RWPE2 (cell line): ENCODE results near the gene DAZL.
A peak's percentile ranks its signal among the peaks of the same experiment; 100 is the strongest.

ENCODE experiments used
- ATAC-seq: fragments of 200-7000 bp; cut with Tn5 transposase; 3 replicates; pipeline ENCODE4 v1.9.1; 2021; ENCODE audit warnings: low read depth
- DNase-seq: peaks from one replicate; pipeline ENCODE4 v3.0.0-alpha.2; 2020; ENCODE audit warnings: low spot score
- H3K27ac ChIP-seq: fragments of 450-650 bp; 2 replicates; pipeline ENCODE4 v1.5.1; 2017; ENCODE audit warnings: mild to moderate bottlenecking; ENCODE audit not compliant: poor library complexity, severe bottlenecking
- H3K27me3 ChIP-seq: fragments of 250-450 bp; sonication (Bioruptor Pico); 2 replicates; pipeline ENCODE4 v1.5.1; 2021; ENCODE audit warnings: mild to moderate bottlenecking, moderate library complexity; ENCODE audit not compliant: insufficient read depth, poor library complexity, severe bottlenecking
- H3K36me3 ChIP-seq: fragments of 250-450 bp; sonication (Bioruptor Pico); 2 replicates; pipeline ENCODE4 v1.5.1; 2020; ENCODE audit warnings: low read depth, mild to moderate bottlenecking, moderate library complexity
- H3K4me1 ChIP-seq: fragments of 250-450 bp; sonication (Bioruptor Pico); 2 replicates; pipeline ENCODE4 v1.5.1; 2021; ENCODE audit warnings: mild to moderate bottlenecking, moderate library complexity; ENCODE audit not compliant: insufficient read depth, poor library complexity, severe bottlenecking
- H3K4me3 ChIP-seq: fragments of 250-450 bp; sonication (Bioruptor Pico); 2 replicates; pipeline ENCODE4 v1.5.1; 2021; ENCODE audit warnings: mild to moderate bottlenecking, moderate library complexity; ENCODE audit not compliant: severe bottlenecking
- H3K9me3 ChIP-seq: fragments of 250-450 bp; sonication (Bioruptor Pico); 2 replicates; pipeline ENCODE4 v1.5.1; 2021; ENCODE audit warnings: mild to moderate bottlenecking, moderate library complexity; ENCODE audit not compliant: severe bottlenecking
- TF ChIP-seq, protein P1 (sequence below): fragments of 450-650 bp; IDR thresholded peaks from one replicate; pipeline ENCODE4 v1.5.1; 2017; ENCODE audit warnings: mild to moderate bottlenecking, moderate library complexity; ENCODE audit not compliant: poor library complexity, severe bottlenecking

Gene DAZL

DNA sequence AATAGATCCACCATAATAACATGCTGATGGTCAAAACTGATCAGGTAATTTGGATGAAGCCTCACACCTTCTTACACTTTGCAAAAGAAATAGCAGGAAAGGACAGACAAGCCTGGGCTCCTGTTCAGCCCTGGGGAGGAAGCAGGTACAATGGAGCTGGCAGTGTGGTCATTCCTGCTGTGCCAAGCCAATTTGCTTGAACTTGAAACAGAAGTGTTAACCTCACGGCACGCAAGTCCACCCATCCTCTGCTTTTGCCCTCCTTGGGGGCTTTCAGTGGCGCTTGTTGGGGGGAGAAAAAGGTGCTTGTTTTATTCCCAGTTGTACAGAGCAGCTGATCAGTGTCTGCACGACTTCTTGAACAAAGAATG lies 54.9 kb downstream of the DAZL start:
- no peak overlapping the region for H3K4me3 ChIP-seq
- H3K36me3 ChIP-seq: no peaks in the 10 kb centered on the region
- DNase-seq (no peak), ATAC-seq (no peak)
- peaks cover 8% of the 10 kb centered on the region for H3K4me1 ChIP-seq
- TF ChIP-seq, protein P1, sequence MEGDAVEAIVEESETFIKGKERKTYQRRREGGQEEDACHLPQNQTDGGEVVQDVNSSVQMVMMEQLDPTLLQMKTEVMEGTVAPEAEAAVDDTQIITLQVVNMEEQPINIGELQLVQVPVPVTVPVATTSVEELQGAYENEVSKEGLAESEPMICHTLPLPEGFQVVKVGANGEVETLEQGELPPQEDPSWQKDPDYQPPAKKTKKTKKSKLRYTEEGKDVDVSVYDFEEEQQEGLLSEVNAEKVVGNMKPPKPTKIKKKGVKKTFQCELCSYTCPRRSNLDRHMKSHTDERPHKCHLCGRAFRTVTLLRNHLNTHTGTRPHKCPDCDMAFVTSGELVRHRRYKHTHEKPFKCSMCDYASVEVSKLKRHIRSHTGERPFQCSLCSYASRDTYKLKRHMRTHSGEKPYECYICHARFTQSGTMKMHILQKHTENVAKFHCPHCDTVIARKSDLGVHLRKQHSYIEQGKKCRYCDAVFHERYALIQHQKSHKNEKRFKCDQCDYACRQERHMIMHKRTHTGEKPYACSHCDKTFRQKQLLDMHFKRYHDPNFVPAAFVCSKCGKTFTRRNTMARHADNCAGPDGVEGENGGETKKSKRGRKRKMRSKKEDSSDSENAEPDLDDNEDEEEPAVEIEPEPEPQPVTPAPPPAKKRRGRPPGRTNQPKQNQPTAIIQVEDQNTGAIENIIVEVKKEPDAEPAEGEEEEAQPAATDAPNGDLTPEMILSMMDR: no peak
- H3K9me3 ChIP-seq: no peaks in the 10 kb centered on the region
- H3K27ac ChIP-seq: no peak overlapping the region
- H3K27me3 ChIP-seq: no peaks in the 10 kb centered on the region

DNA sequence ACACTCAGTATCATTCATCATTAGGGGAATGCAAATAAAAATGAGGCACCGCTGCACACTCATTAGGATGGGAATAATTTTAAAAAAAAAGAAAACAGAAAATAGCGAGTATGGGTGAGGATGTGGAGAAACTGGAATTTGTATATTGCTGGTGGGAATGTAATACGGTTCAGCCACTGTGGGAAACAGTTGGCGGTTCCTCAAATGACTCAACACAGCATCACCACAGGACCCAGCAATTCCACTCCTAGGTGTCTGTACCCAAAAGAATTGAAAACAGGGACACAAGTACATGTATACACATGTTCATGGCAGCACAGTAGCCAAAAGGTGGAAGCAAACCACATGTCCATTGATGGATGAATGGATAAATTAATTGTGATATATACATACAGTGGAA lies 56.5 kb downstream of the DAZL start:
- H3K9me3 ChIP-seq: no peaks in the 10 kb centered on the region
- H3K27me3 ChIP-seq: no peaks in the 10 kb centered on the region
- no peaks in the 10 kb centered on the region for H3K36me3 ChIP-seq
- H3K4me3 ChIP-seq: no peak overlapping the region
- H3K4me1 ChIP-seq: peaks cover 8% of the 10 kb centered on the region
- H3K27ac ChIP-seq: no peak overlapping the region
- ATAC-seq (peak; percentile 65; the same call in 1 of the 3 replicates), DNase-seq (no peak)
- TF ChIP-seq, protein P1: no peak

DNA sequence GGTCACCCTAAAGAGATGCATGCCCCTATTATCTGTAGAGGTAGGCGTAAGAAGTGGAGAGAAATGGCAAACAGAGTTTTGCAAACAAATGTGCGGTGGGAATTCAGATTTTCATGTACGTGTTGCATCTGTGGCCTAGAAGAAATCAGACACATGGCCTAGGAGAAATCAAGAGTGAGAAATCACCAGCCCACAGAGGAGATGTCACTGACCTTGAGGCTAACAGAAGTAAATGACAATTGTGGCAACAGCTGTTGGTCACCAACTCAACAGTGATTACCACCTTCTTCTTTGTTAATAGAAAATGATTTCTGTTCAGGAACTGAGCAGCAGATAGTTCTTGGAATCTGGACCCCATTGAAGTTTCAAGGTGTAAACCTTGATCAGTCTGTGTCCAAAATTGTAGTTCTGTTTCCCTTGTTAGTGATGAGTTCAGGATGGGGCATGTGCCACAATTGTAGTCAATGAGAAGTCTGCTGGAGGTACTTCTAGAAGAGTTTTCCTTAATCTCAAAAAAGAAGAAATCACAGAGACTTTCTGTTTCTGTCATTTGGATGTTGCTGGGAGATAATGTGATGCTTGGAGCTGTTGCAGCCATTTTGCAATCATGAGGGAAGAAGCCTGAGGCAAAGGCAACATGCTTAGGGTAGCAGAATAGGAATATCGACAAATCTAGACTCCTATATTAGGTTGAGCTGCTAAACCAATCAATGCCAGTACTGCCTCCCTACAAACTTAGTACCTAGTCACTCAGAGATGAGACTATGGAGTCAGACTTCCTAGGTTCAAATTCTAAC lies 57.5 kb downstream of the DAZL start:
- no peaks in the 10 kb centered on the region for H3K27me3 ChIP-seq
- ATAC-seq (no peak), DNase-seq (no peak)
- H3K27ac ChIP-seq: no peak overlapping the region
- no peak overlapping the region for H3K4me3 ChIP-seq
- H3K4me1 ChIP-seq: peaks cover 8% of the 10 kb centered on the region
- TF ChIP-seq, protein P1: no peak
- no peaks in the 10 kb centered on the region for H3K9me3 ChIP-seq
- no peaks in the 10 kb centered on the region for H3K36me3 ChIP-seq

DNA sequence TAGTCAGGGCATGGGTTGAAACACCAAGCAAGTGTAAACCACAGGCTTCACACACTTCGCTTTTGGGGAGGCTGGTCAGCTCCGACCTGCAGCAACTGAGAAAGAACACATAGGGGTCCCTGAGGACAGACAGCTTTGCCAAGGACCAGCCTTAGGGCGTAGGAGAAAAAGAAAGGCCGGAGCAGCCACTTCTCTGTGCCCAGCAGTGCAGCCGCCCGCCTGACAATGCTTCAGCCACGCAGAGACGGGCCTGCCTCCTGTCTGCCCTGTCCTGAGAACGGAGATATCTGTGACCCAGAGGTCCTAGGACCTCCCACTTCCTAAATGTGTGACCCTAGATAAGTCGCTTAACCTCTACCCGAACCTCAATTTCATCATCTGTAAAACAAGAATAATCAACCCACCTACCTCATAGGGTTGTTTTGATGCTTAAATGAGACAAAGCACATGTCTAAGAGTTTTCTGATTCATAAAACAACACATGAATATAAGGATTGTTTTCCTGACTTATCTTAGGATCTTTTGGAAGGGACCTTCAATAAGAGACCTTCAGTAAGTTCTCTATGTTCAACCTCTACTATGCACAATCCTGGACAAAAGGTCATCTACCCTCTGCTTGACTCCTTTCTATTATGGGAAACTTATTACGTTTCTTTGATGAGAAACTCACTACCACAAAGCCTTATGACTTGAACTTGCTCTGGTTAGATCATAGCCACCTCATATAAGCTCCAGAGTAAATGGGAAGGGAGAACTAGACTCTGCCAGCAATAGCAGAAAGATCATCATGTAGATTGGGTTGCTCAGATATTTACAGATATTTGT lies 58.8 kb downstream of the DAZL start:
- peaks cover 8% of the 10 kb centered on the region for H3K4me1 ChIP-seq
- no peak overlapping the region for H3K4me3 ChIP-seq
- no peak overlapping the region for H3K27ac ChIP-seq
- DNase-seq (no peak), ATAC-seq (no peak)
- no peaks in the 10 kb centered on the region for H3K9me3 ChIP-seq
- no peaks in the 10 kb centered on the region for H3K27me3 ChIP-seq
- no peaks in the 10 kb centered on the region for H3K36me3 ChIP-seq
- TF ChIP-seq, protein P1: no peak
